Measurements from ENCODE around the gene JAG2. TPM values are rescaled to one million over a fixed set of nuclear protein-coding genes. Genes with fewer than 3 reads are reported as not detected.

JAG2 gene
- total RNA-seq, 2 experiments from 2014 or later, result 0.66 to 1.3 TPM

GRCh38 chr14:105099778-105100177, 68.8 kb downstream of the JAG2 start:
- CTCF ChIA-PET, result no interaction called here
- TF ChIP-seq CTCF (IDR thresholded peaks at IDR 0.05), result no peak
- H3K27me3 Mint-ChIP-seq, result peaks cover 15% of the 10 kb centered on the region
- H3K27ac ChIP-seq (ENCODE audit: low read depth in 1 of 2, low read length in 2 of 2), result no peak overlapping the region
- intact Hi-C loops (cut with DNase I, micrococcal nuclease), result no loop called here
- POLR2A ChIA-PET, result no interaction called here
- H3K27me3 ChIP-seq (ENCODE audit: control insufficient read depth in 1 of 2, insufficient read depth in 2 of 2, low read length in 2 of 2), result peaks cover 8 to 9% of the 10 kb centered on the region in 2 experiments
- H3K4me3 Mint-ChIP-seq, result no peak overlapping the region
- H3K4me1 Mint-ChIP-seq (ENCODE audit: low read depth), result no peaks in the 10 kb centered on the region
- no peaks in the 10 kb centered on the region for H3K36me3 Mint-ChIP-seq (ENCODE audit: low read depth)
- peaks cover 0 to 12% of the 10 kb centered on the region in 2 experiments for H3K9me3 ChIP-seq (ENCODE audit: control insufficient read depth in 1 of 2, insufficient read depth in 1 of 2, low read length in 2 of 2)
- H3K4me3 ChIP-seq (ENCODE audit: low read length), result no peak overlapping the region
- no peak overlapping the region for H3K27ac Mint-ChIP-seq
- DNase-seq, result no peak
- no peaks in the 10 kb centered on the region for H3K4me1 ChIP-seq (ENCODE audit: insufficient read depth, low read length)
- H3K9me3 Mint-ChIP-seq, result peaks cover 2% of the 10 kb centered on the region
- no peak for ATAC-seq (ENCODE audit: poor library complexity)
- no peaks in the 10 kb centered on the region for H3K36me3 ChIP-seq (ENCODE audit: insufficient read depth, low read length)

- no peak overlapping the region for H3K27ac Mint-ChIP-seq
- no peak overlapping the region for H3K4me3 Mint-ChIP-seq
- no peaks in the 10 kb centered on the region for H3K36me3 ChIP-seq (ENCODE audit: insufficient read depth, low read length)
- H3K27me3 Mint-ChIP-seq, result peaks cover 5% of the 10 kb centered on the region
- peaks cover 5 to 8% of the 10 kb centered on the region in 2 experiments for H3K27me3 ChIP-seq (ENCODE audit: control insufficient read depth in 1 of 2, insufficient read depth in 2 of 2, low read length in 2 of 2)
- POLR2A ChIA-PET, result interaction anchor here (0.9 kb wide), 1 partner anchor 35 kb away, joined by 3 read pairs; no protein-coding TSS in a partner anchor
- ATAC-seq (ENCODE audit: poor library complexity), result no peak
- H3K27ac ChIP-seq (ENCODE audit: low read depth in 1 of 2, low read length in 2 of 2), result no peak overlapping the region
- TF ChIP-seq CTCF (IDR thresholded peaks at IDR 0.05), result no peak
- intact Hi-C loops (cut with DNase I, micrococcal nuclease), result no loop called here
- H3K4me1 Mint-ChIP-seq (ENCODE audit: low read depth), result peaks cover 7% of the 10 kb centered on the region
- peaks cover 0 to 12% of the 10 kb centered on the region in 2 experiments for H3K9me3 ChIP-seq (ENCODE audit: control insufficient read depth in 1 of 2, insufficient read depth in 1 of 2, low read length in 2 of 2)
- H3K9me3 Mint-ChIP-seq, result no peaks in the 10 kb centered on the region
- no peaks in the 10 kb centered on the region for H3K36me3 Mint-ChIP-seq (ENCODE audit: low read depth)
- no peak for DNase-seq
- H3K4me3 ChIP-seq (ENCODE audit: low read length), result no peak overlapping the region
- CTCF ChIA-PET, result no interaction called here
- H3K4me1 ChIP-seq (ENCODE audit: insufficient read depth, low read length), result peaks cover 12% of the 10 kb centered on the region
Observed at GRCh38 chr14:105098316-105098715, 70.3 kb downstream of the JAG2 start.

GRCh38 chr14:105097794-105098127, 70.8 kb downstream of the JAG2 start:
- no peak overlapping the region for H3K4me3 ChIP-seq (ENCODE audit: low read length)

More at GRCh38 chr14:105097794-105098127, 70.8 kb downstream of the JAG2 start:
- H3K36me3 Mint-ChIP-seq (ENCODE audit: low read depth), result no peaks in the 10 kb centered on the region
- no peak for TF ChIP-seq CTCF (IDR thresholded peaks at IDR 0.05)
- ChIA-PET CTCF (no interaction called here), POLR2A (interaction anchor here (0.9 kb wide), 1 partner anchor 34 kb away, joined by 3 read pairs; no protein-coding TSS in a partner anchor)
- DNase-seq (no peak), ATAC-seq (ENCODE audit: poor library complexity) (no peak)
- intact Hi-C loops (cut with DNase I, micrococcal nuclease), result no loop called here
- peaks cover 7% of the 10 kb centered on the region for H3K4me1 Mint-ChIP-seq (ENCODE audit: low read depth)
- Histone ChIP-seq H3K9me3 (ENCODE audit: control insufficient read depth in 1 of 2, insufficient read depth in 1 of 2, low read length in 2 of 2) (peaks cover 0 to 12% of the 10 kb centered on the region in 2 experiments), H3K27me3 (ENCODE audit: control insufficient read depth in 1 of 2, insufficient read depth in 2 of 2, low read length in 2 of 2) (peaks cover 5 to 8% of the 10 kb centered on the region in 2 experiments), H3K27ac (ENCODE audit: low read depth in 1 of 2, low read length in 2 of 2) (no peak overlapping the region), H3K4me1 (ENCODE audit: insufficient read depth, low read length) (peaks cover 15% of the 10 kb centered on the region), H3K36me3 (ENCODE audit: insufficient read depth, low read length) (no peaks in the 10 kb centered on the region)
- H3K27me3 Mint-ChIP-seq, result peaks cover 5% of the 10 kb centered on the region
- no peaks in the 10 kb centered on the region for H3K9me3 Mint-ChIP-seq
- H3K4me3 Mint-ChIP-seq, result no peak overlapping the region
- no peak overlapping the region for H3K27ac Mint-ChIP-seq

Measured in CD4-positive, alpha-beta T cell (primary cell).